ENCODE data around the gene SRRD.

GRCh38 chr22:26508148-26508547 lies 24.5 kb downstream of the SRRD start:
- TF ChIP-seq CTCF (IDR thresholded peaks at IDR 0.05; ENCODE audit: insufficient read depth, low read length, poor library complexity, severe bottlenecking) = no peak
- no peak for TF ChIP-seq EZH2phosphoT487 (conservative IDR thresholded peaks at IDR 0.05; ENCODE audit: low read length)

All from SU-DHL-6 (cell line).